Measurements from ENCODE around the gene SDK1. TPM values are rescaled to one million over a fixed set of nuclear protein-coding genes. Genes with fewer than 3 reads are reported as not detected.

The SDK1 gene
- total and polyA plus RNA-seq, 2 donors (not counting 3 experiments of a cell fraction or from before 2014, with no cell fraction given), result 1.6 to 3.9 TPM

- no peak overlapping the region for H3K9ac ChIP-seq (replicated peaks; ENCODE audit: extremely low read depth, insufficient read depth, low read length)
- peaks cover 3% of the 10 kb centered on the region for H3K4me1 ChIP-seq (ENCODE audit: control insufficient read depth, extremely low read depth, insufficient read depth, low read length)
- TF ChIP-seq POLR2A (IDR thresholded peaks at IDR 0.05; ENCODE audit: low read depth, low read length) (no peak), FOS (IDR thresholded peaks at IDR 0.05; ENCODE audit: borderline replicate concordance, insufficient read depth, low read length) (no peak), POLR2AphosphoS5 (IDR thresholded peaks at IDR 0.05; ENCODE audit: insufficient read depth, low read depth, low read length) (no peak), JUN (IDR thresholded peaks at IDR 0.05; ENCODE audit: borderline replicate concordance, insufficient read depth, insufficient read length, low read depth) (no peak), CTCF (IDR thresholded peaks at IDR 0.05; ENCODE audit: extremely low read depth in 1 of 2, insufficient read depth in 1 of 2, low read depth in 1 of 2, low read length in 2 of 2) (no peak), EZH2 (IDR thresholded peaks at IDR 0.05; ENCODE audit: borderline replicate concordance, low read depth, low read length, severe bottlenecking) (no peak), GATA2 (IDR thresholded peaks at IDR 0.05; ENCODE audit: insufficient read depth, insufficient read length, low read depth, low read length) (no peak), MYC (IDR thresholded peaks at IDR 0.05; ENCODE audit: low read depth, low read length) (no peak)
- TF ChIP-seq, protein P1, sequence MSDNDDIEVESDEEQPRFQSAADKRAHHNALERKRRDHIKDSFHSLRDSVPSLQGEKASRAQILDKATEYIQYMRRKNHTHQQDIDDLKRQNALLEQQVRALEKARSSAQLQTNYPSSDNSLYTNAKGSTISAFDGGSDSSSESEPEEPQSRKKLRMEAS (IDR thresholded peaks at IDR 0.05; ENCODE audit: insufficient read depth, insufficient read length), result no peak
- H2AFZ ChIP-seq (ENCODE audit: low read depth, low read length), result no peak overlapping the region
- no TSS peak for BruUV-seq (replicated peaks)
- dilution Hi-C loops (cut with MboI; ENCODE audit: extremely low pct_ligation_motif_present, low sequenced_read_pairs), result no loop called here
- CTCF ChIA-PET, result interaction anchor here (1.1 kb wide), 1 partner anchor 12 kb away, joined by 3 read pairs; no protein-coding TSS in a partner anchor
- H3K9me1 ChIP-seq (replicated peaks; ENCODE audit: control insufficient read depth, extremely low read depth, insufficient read depth, low read length), result no peaks in the 10 kb centered on the region
- no peaks in the 10 kb centered on the region for H4K20me1 ChIP-seq (replicated peaks; ENCODE audit: control insufficient read depth, extremely low read depth, insufficient read depth, low read length)
- POLR2A ChIA-PET, result no interaction called here
- H3K4me3 ChIP-seq (replicated peaks in 1 of 3; ENCODE audit: insufficient read depth in 1 of 3, low read depth in 1 of 3, low read length in 3 of 3), result no peak overlapping the region
- no peak overlapping the region for H3K4me2 ChIP-seq (ENCODE audit: insufficient read depth, low read length)
- FAIRE-seq, result no peak
- intact Hi-C loops (cut with micrococcal nuclease), result no loop called here
- H3K27me3 ChIP-seq (ENCODE audit: control insufficient read depth in 2 of 2, insufficient read depth in 2 of 2, low read length in 2 of 2), result no peaks in the 10 kb centered on the region
- no peak for DNase-seq (ENCODE audit: low read depth, low spot score)
- no peaks in the 10 kb centered on the region for H3K9me3 ChIP-seq (replicated peaks; ENCODE audit: control insufficient read depth, insufficient read depth, low read length)
- H3K36me3 ChIP-seq (ENCODE audit: control insufficient read depth in 2 of 2, extremely low read depth in 1 of 2, insufficient read depth in 2 of 2, low read length in 2 of 2), result no peaks in the 10 kb centered on the region
- no peaks in the 10 kb centered on the region for H3K79me2 ChIP-seq (ENCODE audit: control insufficient read depth, insufficient read depth, low read length)
- H3K27ac ChIP-seq (ENCODE audit: insufficient read depth, low read depth, low read length), result no peak overlapping the region
Observed at GRCh38 chr7:3537210-3537875, 236.3 kb downstream of the SDK1 start.

Measured in endothelial cell of umbilical vein (primary cell).